Breast epithelium (tissue), 3 donors: ENCODE results near the gene GALNT10.

Experiments used
- POLR2A ChIP-seq: fragments of 450-650 bp; IDR thresholded peaks from one replicate; pipeline ENCODE4 v1.6.1; 2016; ENCODE audit warnings: antibody characterized with exemption, mild to moderate bottlenecking, moderate library complexity
- POLR2AphosphoS5 ChIP-seq, 3 donors: sonication (generic); formaldehyde crosslinking; IDR thresholded peaks; one replicate each; pipeline ENCODE4 v1.6.1; 2017; ENCODE audit warnings: antibody characterized with exemption in 3 of 3
- TF ChIP-seq, protein P1 (sequence below), 3 donors: fragments of 450-650 bp; IDR thresholded peaks; one replicate each; pipeline ENCODE4 v1.5.1; 2016 to 2017; ENCODE audit warnings: antibody characterized with exemption in 3 of 3, mild to moderate bottlenecking in 3 of 3, moderate library complexity in 3 of 3

DNA sequence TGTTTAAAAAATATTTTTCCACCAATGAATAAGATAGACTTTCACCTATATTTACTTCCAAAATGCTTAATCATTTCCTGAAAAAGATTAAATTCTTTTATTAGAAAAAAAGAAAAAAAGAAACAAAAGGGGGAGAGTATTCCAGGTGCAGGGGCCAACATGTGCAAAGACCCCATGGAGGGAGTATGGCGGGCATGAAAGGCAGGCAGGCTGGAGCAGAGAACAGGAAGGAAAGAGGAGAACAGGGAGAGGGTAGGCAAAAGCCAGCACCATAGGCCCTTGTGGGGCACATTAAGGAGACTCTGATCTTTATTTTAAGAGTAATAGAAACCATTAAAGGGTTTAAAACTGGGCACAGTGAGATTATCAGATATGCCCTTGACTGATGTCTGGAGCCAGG lies 238.8 kb downstream of the GALNT10 start:
- TF ChIP-seq, protein P1, sequence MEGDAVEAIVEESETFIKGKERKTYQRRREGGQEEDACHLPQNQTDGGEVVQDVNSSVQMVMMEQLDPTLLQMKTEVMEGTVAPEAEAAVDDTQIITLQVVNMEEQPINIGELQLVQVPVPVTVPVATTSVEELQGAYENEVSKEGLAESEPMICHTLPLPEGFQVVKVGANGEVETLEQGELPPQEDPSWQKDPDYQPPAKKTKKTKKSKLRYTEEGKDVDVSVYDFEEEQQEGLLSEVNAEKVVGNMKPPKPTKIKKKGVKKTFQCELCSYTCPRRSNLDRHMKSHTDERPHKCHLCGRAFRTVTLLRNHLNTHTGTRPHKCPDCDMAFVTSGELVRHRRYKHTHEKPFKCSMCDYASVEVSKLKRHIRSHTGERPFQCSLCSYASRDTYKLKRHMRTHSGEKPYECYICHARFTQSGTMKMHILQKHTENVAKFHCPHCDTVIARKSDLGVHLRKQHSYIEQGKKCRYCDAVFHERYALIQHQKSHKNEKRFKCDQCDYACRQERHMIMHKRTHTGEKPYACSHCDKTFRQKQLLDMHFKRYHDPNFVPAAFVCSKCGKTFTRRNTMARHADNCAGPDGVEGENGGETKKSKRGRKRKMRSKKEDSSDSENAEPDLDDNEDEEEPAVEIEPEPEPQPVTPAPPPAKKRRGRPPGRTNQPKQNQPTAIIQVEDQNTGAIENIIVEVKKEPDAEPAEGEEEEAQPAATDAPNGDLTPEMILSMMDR (IDR thresholded peaks at IDR 0.05): no peak
- no peak for TF ChIP-seq POLR2AphosphoS5 (IDR thresholded peaks at IDR 0.05)
- TF ChIP-seq POLR2A: no peak
